IMR-90 (cell line): ENCODE data around the gene ITCH. TPM values are rescaled to one million over a fixed set of nuclear protein-coding genes. Genes with fewer than 3 reads are reported as not detected.

Experiments used
- ATAC-seq: fragments of 200-7000 bp; cut with Tn5 transposase; 2 replicates; pipeline ENCODE4 v1.9.1; 2020; ENCODE audit warnings: low read depth, mild to moderate bottlenecking, moderate library complexity
- BruUV-seq: library from RNA; stranded (reverse); fragments of 400-500 nt; replicated peaks from 2 replicates; lab custom pipeline; 2021; lab: Mats Ljungman, UMichigan
- CTCF ChIA-PET: fragments of 300-600 bp; formaldehyde crosslinking; extraction: SDS; loops from one replicate; lab custom pipeline; 2021; ENCODE audit warnings: antibody characterized with exemption; lab: Yijun Ruan, JAX
- POLR2A ChIA-PET: fragments of 300-600 bp; sonication (Branson Sonifier 250); formaldehyde crosslinking; loops from one replicate; lab custom pipeline; 2022; ENCODE audit warnings: antibody characterized with exemption; ENCODE audit not compliant: unreplicated experiment; lab: Charles Lee
- DNase-seq: peaks from one replicate; pipeline ENCODE4 v3.0.0; 2013
- H2AFZ ChIP-seq: replicated peaks from 2 replicates; pipeline ENCODE3; 2013; ENCODE audit warnings: low read length, mild to moderate bottlenecking; ENCODE audit not compliant: poor library complexity
- H2AK5ac ChIP-seq: 2 replicates; pipeline ENCODE4 v1.6.1; 2013; ENCODE audit warnings: low read depth, low read length, inconsistent platforms
- H2AK9ac ChIP-seq: replicated peaks from 2 replicates; pipeline ENCODE3; 2013; ENCODE audit warnings: mild to moderate bottlenecking, low read depth, low read length, moderate library complexity; ENCODE audit not compliant: poor library complexity
- H2BK120ac ChIP-seq: 2 replicates; pipeline ENCODE4 v1.6.1; 2013; ENCODE audit warnings: low read depth, low read length, inconsistent platforms
- H2BK15ac ChIP-seq: 3 replicates; pipeline ENCODE4 v1.6.1; 2013; ENCODE audit warnings: low read depth, low read length, inconsistent platforms
- H2BK20ac ChIP-seq: 2 replicates; pipeline ENCODE4 v1.6.1; 2013; ENCODE audit warnings: low read depth, mild to moderate bottlenecking, inconsistent platforms, low read length, moderate library complexity
- H2BK5ac ChIP-seq: 2 replicates; pipeline ENCODE4 v1.6.1; 2013; ENCODE audit warnings: mild to moderate bottlenecking, low read depth, low read length, inconsistent platforms; ENCODE audit not compliant: poor library complexity, severe bottlenecking
- H3K14ac ChIP-seq: replicated peaks from 2 replicates; pipeline ENCODE4 v1.6.1; 2013; ENCODE audit warnings: low read depth, low read length, inconsistent platforms
- H3K18ac ChIP-seq: 2 replicates; pipeline ENCODE4 v1.6.1; 2013; ENCODE audit warnings: low read depth, low read length, control low read depth
- H3K23ac ChIP-seq: 2 replicates; pipeline ENCODE4 v1.6.1; 2013; ENCODE audit warnings: low read depth, low read length, inconsistent platforms
- H3K27ac ChIP-seq: 2 replicates; pipeline ENCODE4 v1.5.1; 2013; ENCODE audit warnings: mild to moderate bottlenecking, control low read depth, low read length; ENCODE audit not compliant: insufficient read depth
- H3K27me3 ChIP-seq: 2 replicates; pipeline ENCODE4 v1.6.1; 2013; ENCODE audit warnings: low read length; ENCODE audit not compliant: control insufficient read depth, insufficient read depth
- H3K36me3 ChIP-seq: 2 replicates; pipeline ENCODE4 v1.6.1; 2013; ENCODE audit warnings: low read length, mixed read lengths; ENCODE audit not compliant: control insufficient read depth, insufficient read depth
- H3K4ac ChIP-seq: 2 replicates; pipeline ENCODE4 v1.6.1; 2013; ENCODE audit warnings: low read depth, low read length, inconsistent platforms
- H3K4me1 ChIP-seq: 2 replicates; pipeline ENCODE4 v1.6.1; 2013; ENCODE audit warnings: low read length, mixed read lengths; ENCODE audit not compliant: control insufficient read depth, insufficient read depth
- H3K4me2 ChIP-seq: 2 replicates; pipeline ENCODE4 v1.6.1; 2013; ENCODE audit warnings: low read depth, mild to moderate bottlenecking, control low read depth, low read length, moderate library complexity
- H3K4me3 ChIP-seq: 2 replicates; pipeline ENCODE4 v1.5.1; 2013; ENCODE audit warnings: low read depth, mild to moderate bottlenecking, control low read depth, low read length, moderate library complexity; ENCODE audit not compliant: insufficient read depth
- H3K56ac ChIP-seq: 2 replicates; pipeline ENCODE4 v1.6.1; 2013; ENCODE audit warnings: low read length, inconsistent platforms; ENCODE audit not compliant: insufficient read depth; ENCODE audit errors: extremely low read depth
- H3K79me1 ChIP-seq, 2 experiments: 2 replicates each; pipeline ENCODE4 v1.6.1; 2013; ENCODE audit warnings: low read length in 2 of 2, inconsistent platforms in 1 of 2, low read depth in 1 of 2
- H3K9ac ChIP-seq: 2 replicates; pipeline ENCODE4 v1.6.1; 2013; ENCODE audit warnings: low read depth, low read length, control low read depth
- H3K9me1 ChIP-seq: 2 replicates; pipeline ENCODE4 v1.6.1; 2013; ENCODE audit warnings: low read length, inconsistent platforms; ENCODE audit not compliant: insufficient read depth
- H3K9me3 ChIP-seq: 2 replicates; pipeline ENCODE4 v1.6.1; 2013; ENCODE audit warnings: low read length; ENCODE audit not compliant: control insufficient read depth, insufficient read depth
- H4K20me1 ChIP-seq: 2 replicates; pipeline ENCODE4 v1.6.1; 2013; ENCODE audit warnings: low read length, inconsistent platforms; ENCODE audit not compliant: insufficient read depth
- H4K5ac ChIP-seq: 2 replicates; pipeline ENCODE4 v1.6.1; 2013; ENCODE audit warnings: mild to moderate bottlenecking, low read depth, low read length, control low read depth
- H4K8ac ChIP-seq, 2 experiments: 2 replicates each; pipeline ENCODE4 v1.6.1; 2013; ENCODE audit warnings: low read depth in 2 of 2, low read length in 2 of 2, control low read depth in 1 of 2, inconsistent platforms in 1 of 2
- H4K91ac ChIP-seq: 2 replicates; pipeline ENCODE4 v1.6.1; 2013; ENCODE audit warnings: low read depth, low read length, inconsistent platforms; ENCODE audit not compliant: insufficient read depth
- CTCF ChIP-seq: conservative IDR thresholded peaks from 2 replicates; pipeline ENCODE4 v1.5.1; 2012; ENCODE audit warnings: mild to moderate bottlenecking, low read depth, low read length, improper control_type of control experiment
- FOS ChIP-seq: fragments of 150-350 bp; IDR thresholded peaks from 2 replicates; pipeline ENCODE4 v1.6.1; 2016; ENCODE audit warnings: low read depth, low read length
- MAZ ChIP-seq: IDR thresholded peaks from 2 replicates; pipeline ENCODE4 v1.6.1; 2012; ENCODE audit warnings: low read depth, mild to moderate bottlenecking, low read length, improper control_type of control experiment, moderate library complexity, borderline replicate concordance
- NFE2L2 ChIP-seq: fragments of 150-350 bp; IDR thresholded peaks from 2 replicates; pipeline ENCODE4 v1.6.1; 2016; ENCODE audit warnings: low read depth, mild to moderate bottlenecking, low read length
- POLR2A ChIP-seq: IDR thresholded peaks from 2 replicates; pipeline ENCODE4 v1.6.1; 2012; ENCODE audit warnings: mild to moderate bottlenecking, low read depth, low read length
- RAD21 ChIP-seq: IDR thresholded peaks from 2 replicates; pipeline ENCODE4 v1.6.1; 2012; ENCODE audit warnings: low read length, improper control_type of control experiment
- RCOR1 ChIP-seq: IDR thresholded peaks from 2 replicates; pipeline ENCODE4 v1.6.1; 2012; ENCODE audit warnings: mild to moderate bottlenecking, low read length, improper control_type of control experiment; ENCODE audit not compliant: insufficient replicate concordance
- RFX5 ChIP-seq: IDR thresholded peaks from 2 replicates; pipeline ENCODE4 v1.8.0; 2012; ENCODE audit warnings: low read depth, mild to moderate bottlenecking, low read length, moderate library complexity
- SMC3 ChIP-seq: fragments of 150-350 bp; IDR thresholded peaks from 2 replicates; pipeline ENCODE4 v1.6.1; 2016; ENCODE audit warnings: low read depth, mild to moderate bottlenecking, antibody characterized with exemption, low read length, moderate library complexity
- USF2 ChIP-seq: fragments of 150-350 bp; IDR thresholded peaks from 2 replicates; pipeline ENCODE4 v1.6.1; 2017; ENCODE audit warnings: mild to moderate bottlenecking, antibody characterized with exemption, low read length, low read depth
- WGBS, 2 experiments: methylation state at CpG; one replicate each; pipeline versions ENCODE4 v1.1.5 to v1.1.7; 2013; ENCODE audit warnings: missing lambda C conversion rate in 2 of 2; ENCODE audit not compliant: insufficient read length in 1 of 2; ENCODE audit errors: extremely low coverage in 2 of 2; 5-methylcytosine and 5-hydroxymethylcytosine counted together
- dilution Hi-C: fragments of 300-500 bp; cut with HindIII; formaldehyde crosslinking; loops from one replicate; pipeline ENCODE4 v1.14.3; 2018; ENCODE audit warnings: low sequenced_read_pairs; ENCODE audit not compliant: unreplicated experiment
- in situ Hi-C: fragments of 300-500 bp; cut with MboI; formaldehyde crosslinking; loops from 3 replicates; pipeline ENCODE4 v1.14.3; 2019; ENCODE audit warnings: low sequenced_read_pairs, inconsistent platforms, mixed read lengths
- intact Hi-C: fragments of 100-400 bp; cut with micrococcal nuclease; formaldehyde crosslinking; loops from 2 replicates; pipeline ENCODE4 v1.10.0; 2022
- polyA plus RNA-seq, 3 experiments: library from polyadenylated mRNA; depleted of rRNA; stranded (reverse); fragments of >200 nt; gene quantifications; 2 replicates each; pipeline ENCODE4 v1.2.3, GENCODE V29; 2012; ENCODE audit warnings: low replicate concordance in 1 of 3
- total RNA-seq: library from RNA; depleted of rRNA; stranded (reverse); fragments of >200 nt; gene quantifications from 2 replicates; pipeline ENCODE4 v1.2.3, GENCODE V29; 2012

The ITCH gene
- total and polyA plus RNA-seq, 2 of the 4 experiments (the other 2 are of a cell fraction): 12.7 to 94.6 TPM

GRCh38 chr20:34337982-34338726 lies 24.9 kb upstream of the ITCH start:
- H2BK15ac ChIP-seq: no peak overlapping the region
- no peak overlapping the region for H2AFZ ChIP-seq
- no peak overlapping the region for H3K27ac ChIP-seq
- H2BK20ac ChIP-seq: no peak overlapping the region
- no peak overlapping the region for H4K5ac ChIP-seq
- no peak overlapping the region for H3K4me2 ChIP-seq
- H3K79me1 ChIP-seq: no peaks in the 10 kb centered on the region
- no peaks in the 10 kb centered on the region for H3K36me3 ChIP-seq
- TF ChIP-seq POLR2A (no peak), RCOR1 (no peak), USF2 (no peak), MAZ (no peak), RAD21 (no peak), NFE2L2 (no peak), RFX5 (no peak), SMC3 (no peak), FOS (no peak), CTCF (no peak)
- H3K56ac ChIP-seq: no peak overlapping the region
- H2BK5ac ChIP-seq: no peak overlapping the region
- no TSS peak for BruUV-seq
- WGBS, 2 experiments: no CpG with 5 or more reads among the region's 15 CpGs
- no peaks in the 10 kb centered on the region for H3K27me3 ChIP-seq
- no peak overlapping the region for H2AK5ac ChIP-seq
- no peak overlapping the region for H3K18ac ChIP-seq
- H2AK9ac ChIP-seq: no peak overlapping the region
- intact Hi-C loops: no loop called here
- ChIA-PET CTCF (interaction anchor here (1.2 kb wide), 1 partner anchor 25 kb away, joined by 4 read pairs; no protein-coding TSS in a partner anchor), POLR2A (interaction anchor here (0.6 kb wide), 1 partner anchor 87 kb away, joined by 3 read pairs; no protein-coding TSS in a partner anchor)
- H3K9me3 ChIP-seq: no peaks in the 10 kb centered on the region
- ATAC-seq (no peak), DNase-seq (no peak)
- H3K14ac ChIP-seq: no peak overlapping the region
- no peak overlapping the region for H3K4ac ChIP-seq
- H3K4me3 ChIP-seq: no peak overlapping the region
- no peak overlapping the region for H4K91ac ChIP-seq
- H2BK120ac ChIP-seq: no peak overlapping the region
- in situ Hi-C loops: no loop called here
- no peak overlapping the region for H4K8ac ChIP-seq
- dilution Hi-C loops: no loop called here
- peaks cover 3% of the 10 kb centered on the region for H3K4me1 ChIP-seq
- H4K20me1 ChIP-seq: no peaks in the 10 kb centered on the region; the same call in 1 of the 2 replicates
- H3K9me1 ChIP-seq: no peaks in the 10 kb centered on the region; the same call in 1 of the 2 replicates
- H3K23ac ChIP-seq: no peak overlapping the region
- H3K9ac ChIP-seq: no peak overlapping the region
